Measurements from ENCODE around the gene FHIT.

The FHIT gene

DNA sequence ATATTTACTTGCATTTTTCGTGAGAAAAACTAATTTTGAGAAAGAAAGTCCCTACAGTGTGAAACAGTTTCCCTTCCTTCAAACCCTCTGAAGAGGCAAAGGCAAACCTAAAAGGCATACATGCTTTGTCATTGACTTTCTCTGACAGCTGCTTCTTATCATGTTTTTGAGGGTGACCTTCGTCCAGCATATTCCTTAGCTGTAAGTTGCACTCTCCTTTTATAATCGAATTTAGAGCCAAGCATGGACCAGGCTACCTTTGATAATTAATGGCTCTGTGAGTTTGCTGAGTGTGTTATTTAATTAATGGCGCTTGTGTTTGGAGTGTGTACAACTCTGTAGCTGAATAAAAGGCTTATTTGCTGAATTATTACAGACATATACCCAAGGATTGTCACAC lies 1517.2 kb downstream of the FHIT start:
- H3K4me3 ChIP-seq (ENCODE audit: low read depth, low read length), result no peak overlapping the region
- TF ChIP-seq, protein P1, sequence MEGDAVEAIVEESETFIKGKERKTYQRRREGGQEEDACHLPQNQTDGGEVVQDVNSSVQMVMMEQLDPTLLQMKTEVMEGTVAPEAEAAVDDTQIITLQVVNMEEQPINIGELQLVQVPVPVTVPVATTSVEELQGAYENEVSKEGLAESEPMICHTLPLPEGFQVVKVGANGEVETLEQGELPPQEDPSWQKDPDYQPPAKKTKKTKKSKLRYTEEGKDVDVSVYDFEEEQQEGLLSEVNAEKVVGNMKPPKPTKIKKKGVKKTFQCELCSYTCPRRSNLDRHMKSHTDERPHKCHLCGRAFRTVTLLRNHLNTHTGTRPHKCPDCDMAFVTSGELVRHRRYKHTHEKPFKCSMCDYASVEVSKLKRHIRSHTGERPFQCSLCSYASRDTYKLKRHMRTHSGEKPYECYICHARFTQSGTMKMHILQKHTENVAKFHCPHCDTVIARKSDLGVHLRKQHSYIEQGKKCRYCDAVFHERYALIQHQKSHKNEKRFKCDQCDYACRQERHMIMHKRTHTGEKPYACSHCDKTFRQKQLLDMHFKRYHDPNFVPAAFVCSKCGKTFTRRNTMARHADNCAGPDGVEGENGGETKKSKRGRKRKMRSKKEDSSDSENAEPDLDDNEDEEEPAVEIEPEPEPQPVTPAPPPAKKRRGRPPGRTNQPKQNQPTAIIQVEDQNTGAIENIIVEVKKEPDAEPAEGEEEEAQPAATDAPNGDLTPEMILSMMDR (IDR thresholded peaks at IDR 0.05; ENCODE audit: low read depth, low read length), result no peak

DNA sequence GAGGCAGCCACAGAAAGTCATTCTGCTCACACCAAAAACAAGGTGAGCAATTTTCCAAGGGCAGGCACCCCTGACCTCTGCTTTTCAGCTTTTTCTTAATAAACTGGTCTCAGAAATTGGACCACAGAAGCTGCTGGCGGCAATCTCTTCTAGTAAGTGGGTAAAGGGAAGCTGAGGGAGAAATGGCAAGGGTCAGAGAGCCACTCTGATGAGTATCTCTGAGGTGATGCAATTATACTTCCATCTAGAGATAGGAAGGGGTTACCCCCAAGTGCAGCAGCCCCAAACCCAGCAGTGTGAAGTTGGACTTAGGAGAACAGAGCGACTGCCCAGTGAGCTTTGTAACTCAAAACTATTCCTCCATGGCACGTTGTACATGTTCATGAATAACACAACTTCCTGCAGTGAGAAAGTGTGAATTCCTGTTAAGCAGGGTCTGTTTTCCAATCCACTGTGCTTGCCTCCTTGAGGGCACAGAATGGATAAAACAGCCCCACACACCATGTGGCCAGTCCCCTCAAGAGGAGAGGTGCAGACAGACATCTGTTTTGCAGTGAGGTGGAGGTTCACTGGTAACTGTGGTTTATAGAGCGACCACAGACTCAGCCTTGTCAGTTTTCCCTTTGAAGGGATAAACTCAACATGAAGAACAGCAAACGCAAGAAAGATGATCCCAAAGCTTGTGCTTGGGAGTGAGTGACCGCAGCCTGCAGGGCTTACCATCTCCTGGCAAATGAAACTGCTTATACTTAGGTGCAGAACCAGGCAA lies 1518.0 kb downstream of the FHIT start:
- H3K4me3 ChIP-seq (ENCODE audit: low read depth, low read length), result no peak overlapping the region
- TF ChIP-seq, protein P1 (IDR thresholded peaks at IDR 0.05; ENCODE audit: low read depth, low read length), result no peak

DNA sequence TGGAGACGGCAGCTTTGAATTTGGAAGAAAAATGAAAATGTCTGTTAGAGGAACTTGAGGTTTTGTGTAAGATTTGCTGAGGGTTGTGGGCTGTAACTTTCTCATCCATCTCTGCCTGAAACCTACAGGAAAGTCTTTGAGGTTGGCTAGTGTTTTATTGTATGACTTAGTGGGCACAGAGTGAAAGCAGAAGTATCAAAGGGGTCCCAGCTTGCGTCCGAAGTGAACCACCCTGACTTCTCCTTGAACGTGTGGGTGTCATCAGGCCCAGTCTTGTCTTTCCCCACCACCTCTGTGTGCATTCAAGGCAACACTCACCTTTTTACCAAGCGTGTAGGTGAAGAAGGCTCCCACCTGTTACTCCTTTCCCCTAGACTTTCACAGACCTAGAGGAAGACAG lies 1519.3 kb downstream of the FHIT start:
- TF ChIP-seq, protein P1 (IDR thresholded peaks at IDR 0.05; ENCODE audit: low read depth, low read length), result no peak
- no peak overlapping the region for H3K4me3 ChIP-seq (ENCODE audit: low read depth, low read length)

DNA sequence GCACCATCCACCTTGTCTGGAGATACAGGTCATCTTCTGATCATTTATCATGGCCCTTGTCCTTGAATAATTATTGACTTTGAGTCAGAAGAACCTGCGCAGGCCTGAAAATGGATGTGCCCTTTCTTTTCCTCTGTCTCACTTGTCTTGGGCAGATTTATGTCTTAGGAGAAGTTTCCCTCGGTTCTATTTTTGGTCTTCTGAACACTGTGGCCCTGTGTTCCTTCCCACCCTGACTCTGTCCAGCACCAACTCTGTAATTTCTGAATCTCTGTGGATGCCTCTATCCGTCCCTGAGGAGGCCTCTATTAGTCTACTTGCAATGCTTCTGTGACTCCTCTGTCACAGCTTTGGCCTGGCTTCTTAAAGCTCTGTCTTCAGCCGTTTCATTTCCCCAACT lies 1520.7 kb downstream of the FHIT start:
- H3K4me3 ChIP-seq (ENCODE audit: low read depth, low read length), result no peak overlapping the region
- TF ChIP-seq, protein P1 (IDR thresholded peaks at IDR 0.05; ENCODE audit: low read depth, low read length), result no peak

DNA sequence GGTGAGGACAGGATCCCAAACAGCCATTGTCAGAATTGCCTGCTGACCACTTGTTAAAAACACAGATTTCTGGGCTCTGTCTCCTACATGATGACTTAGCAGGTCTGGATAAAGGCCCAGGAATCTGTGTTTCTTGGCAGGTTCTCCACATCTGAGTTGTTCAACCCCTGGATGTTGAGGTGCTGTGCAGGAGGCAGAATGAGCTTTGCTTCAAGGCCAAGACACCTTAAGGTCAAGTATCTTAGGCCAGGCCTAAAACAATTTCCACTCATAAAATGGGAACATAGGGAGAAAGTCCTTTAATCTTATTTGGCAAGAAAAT lies 1522.7 kb downstream of the FHIT start:
- TF ChIP-seq, protein P1 (IDR thresholded peaks at IDR 0.05; ENCODE audit: low read depth, low read length), result no peak
- H3K4me3 ChIP-seq (ENCODE audit: low read depth, low read length), result no peak overlapping the region

DNA sequence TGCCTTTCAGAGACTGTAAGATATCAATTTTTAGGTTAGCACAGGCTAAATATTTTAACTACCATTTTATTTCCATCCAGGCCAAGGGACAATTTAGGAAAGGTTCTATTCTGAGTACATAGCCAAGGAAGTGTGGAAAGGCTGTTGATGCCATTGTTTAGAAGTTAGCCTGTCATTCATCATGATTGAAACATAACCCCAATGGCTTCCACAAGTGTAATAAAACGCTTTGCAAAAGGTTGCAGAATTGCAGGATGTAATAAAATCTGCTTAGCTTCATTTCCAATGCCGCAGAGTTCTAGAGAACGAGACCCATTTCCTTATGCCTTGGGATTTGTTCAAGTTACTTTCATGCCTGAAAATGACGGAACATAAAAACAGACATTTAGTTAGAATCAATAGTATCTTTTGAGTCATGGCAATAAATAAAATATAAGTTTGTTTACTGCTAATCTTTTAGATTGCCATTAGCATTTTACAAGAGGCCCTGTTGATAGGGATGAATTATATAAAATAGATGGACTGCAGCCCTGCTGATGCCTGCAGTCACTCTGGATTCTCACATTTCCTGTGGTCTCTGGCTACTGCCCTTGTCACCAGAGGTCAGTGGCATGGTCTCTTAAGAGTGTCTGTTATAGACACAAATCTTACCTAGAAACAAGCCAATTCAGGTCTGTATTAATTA lies 1523.2 kb downstream of the FHIT start:
- TF ChIP-seq, protein P1 (IDR thresholded peaks at IDR 0.05; ENCODE audit: low read depth, low read length), result no peak
- H3K4me3 ChIP-seq (ENCODE audit: low read depth, low read length), result no peak overlapping the region

DNA sequence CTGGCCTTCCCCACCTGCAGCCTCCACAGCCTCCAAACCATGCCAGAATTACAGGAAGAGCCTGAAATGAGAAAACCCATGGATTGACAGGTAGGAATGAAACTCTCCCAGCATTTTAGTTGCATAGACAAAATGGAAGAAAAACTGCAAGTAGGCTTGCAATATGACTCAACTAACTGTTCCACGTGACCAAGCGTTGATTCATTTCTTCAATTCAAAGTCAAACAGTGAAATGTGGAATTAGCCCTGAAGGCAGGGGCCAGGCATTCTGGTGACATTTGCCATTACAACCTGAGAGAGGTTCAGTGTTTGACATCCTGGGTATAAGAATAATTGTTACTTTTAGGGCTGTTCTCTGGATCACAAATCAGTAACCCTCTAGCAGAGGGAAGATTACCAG lies 1525.0 kb downstream of the FHIT start:
- no peak overlapping the region for H3K4me3 ChIP-seq (ENCODE audit: low read depth, low read length)
- TF ChIP-seq, protein P1 (IDR thresholded peaks at IDR 0.05; ENCODE audit: low read depth, low read length), result no peak
